ENCODE data around the gene SLC31A1. TPM values are rescaled to one million over a fixed set of nuclear protein-coding genes. Genes with fewer than 3 reads are reported as not detected.

Gene SLC31A1
- total RNA-seq, 1 donor: 45.2 TPM

GRCh38 chr9:113275157-113276131, 54.1 kb downstream of the SLC31A1 start, which contains the start of the genes CDC26 and PRPF4:
CDC26 (minus strand) TSS chr9:113275572; CDS start chr9:113272507, 3,065 bp downstream.
PRPF4 (plus strand) TSS chr9:113275658; CDS start chr9:113275744, 86 bp downstream.
- H3K79me2 ChIP-seq (ENCODE audit: insufficient read depth, low read length): peaks cover 51% of the 10 kb centered on the region
- H2AFZ ChIP-seq (ENCODE audit: low read length): peak within 1 kb of the TSS; percentile 97
- H3K9me3 ChIP-seq (ENCODE audit: low read depth, low read length): no peaks in the 10 kb centered on the region
- no peak for TF ChIP-seq CTCF (IDR thresholded peaks at IDR 0.05; ENCODE audit: extremely low read depth, low read depth, low read length)
- H3K4me3 ChIP-seq (ENCODE audit: insufficient read depth, low read length): peak within 1 kb of the TSS; percentile 99
- H4K20me1 ChIP-seq (ENCODE audit: insufficient read depth, low read length): no peaks in the 10 kb centered on the region
- peak within 1 kb of the TSS; percentile 98 for H3K27ac ChIP-seq (ENCODE audit: low read depth, low read length)
- H3K36me3 ChIP-seq (ENCODE audit: insufficient read depth, low read length): peaks cover 60% of the 10 kb centered on the region
- peak; percentile 94 for DNase-seq (ENCODE audit: insufficient read length, low spot score, missing footprints)
- H3K27me3 ChIP-seq (ENCODE audit: insufficient read depth, low read length): no peaks in the 10 kb centered on the region
- peaks cover 16% of the 10 kb centered on the region for H3K4me1 ChIP-seq (ENCODE audit: insufficient read depth, low read length)
- H3K4me2 ChIP-seq (ENCODE audit: insufficient read depth, low read length): peak within 1 kb of the TSS; percentile 95

GRCh38 chr9:113278840-113279239, 57.5 kb downstream of the SLC31A1 start:
- TF ChIP-seq CTCF (IDR thresholded peaks at IDR 0.05; ENCODE audit: extremely low read depth, low read depth, low read length): no peak
- no peak overlapping the region for H2AFZ ChIP-seq (ENCODE audit: low read length)
- peaks cover 3% of the 10 kb centered on the region for H4K20me1 ChIP-seq (ENCODE audit: insufficient read depth, low read length)
- no peak overlapping the region for H3K4me2 ChIP-seq (ENCODE audit: insufficient read depth, low read length)
- no peak overlapping the region for H3K4me3 ChIP-seq (ENCODE audit: insufficient read depth, low read length)
- DNase-seq (ENCODE audit: insufficient read length, low spot score, missing footprints): no peak
- H3K4me1 ChIP-seq (ENCODE audit: insufficient read depth, low read length): peaks cover 16% of the 10 kb centered on the region
- no peak overlapping the region for H3K27ac ChIP-seq (ENCODE audit: low read depth, low read length)
- H3K9me3 ChIP-seq (ENCODE audit: low read depth, low read length): no peaks in the 10 kb centered on the region
- peaks cover 64% of the 10 kb centered on the region for H3K36me3 ChIP-seq (ENCODE audit: insufficient read depth, low read length)
- peaks cover 40% of the 10 kb centered on the region for H3K79me2 ChIP-seq (ENCODE audit: insufficient read depth, low read length)
- H3K27me3 ChIP-seq (ENCODE audit: insufficient read depth, low read length): no peaks in the 10 kb centered on the region

- H3K36me3 ChIP-seq (ENCODE audit: insufficient read depth, low read length): peaks cover 85% of the 10 kb centered on the region
- H3K27me3 ChIP-seq (ENCODE audit: insufficient read depth, low read length): no peaks in the 10 kb centered on the region
- H3K4me2 ChIP-seq (ENCODE audit: insufficient read depth, low read length): no peak overlapping the region
- H3K79me2 ChIP-seq (ENCODE audit: insufficient read depth, low read length): peaks cover 21% of the 10 kb centered on the region
- H3K4me3 ChIP-seq (ENCODE audit: insufficient read depth, low read length): no peak overlapping the region
- peaks cover 3% of the 10 kb centered on the region for H3K4me1 ChIP-seq (ENCODE audit: insufficient read depth, low read length)
- H3K27ac ChIP-seq (ENCODE audit: low read depth, low read length): no peak overlapping the region
- H3K9me3 ChIP-seq (ENCODE audit: low read depth, low read length): no peaks in the 10 kb centered on the region
- no peak for TF ChIP-seq CTCF (IDR thresholded peaks at IDR 0.05; ENCODE audit: extremely low read depth, low read depth, low read length)
- peaks cover 3% of the 10 kb centered on the region for H4K20me1 ChIP-seq (ENCODE audit: insufficient read depth, low read length)
- H2AFZ ChIP-seq (ENCODE audit: low read length): no peak overlapping the region
- no peak for DNase-seq (ENCODE audit: insufficient read length, low spot score, missing footprints)
Measured at GRCh38 chr9:113281356-113281755, 60.0 kb downstream of the SLC31A1 start.

DNA sequence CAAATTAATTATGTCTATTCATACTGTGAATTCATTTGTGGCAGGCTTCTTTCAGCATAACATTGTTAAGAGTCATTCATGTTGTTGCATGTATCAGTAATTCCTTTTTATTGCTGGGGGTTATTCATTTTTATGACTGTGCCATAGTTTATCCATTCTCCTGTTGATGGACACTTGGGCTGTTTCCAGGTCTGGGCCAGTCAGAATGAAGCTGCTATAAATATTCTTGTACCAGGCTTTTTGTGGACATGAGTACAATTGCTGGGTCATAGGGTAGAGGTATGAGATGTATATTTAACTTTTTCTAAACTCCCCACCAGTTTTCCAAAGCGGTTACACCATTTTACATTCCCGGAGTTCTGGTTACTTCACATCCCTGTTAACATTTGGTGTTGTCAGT, 67.7 kb downstream of the SLC31A1 start:
- H4K20me1 ChIP-seq (ENCODE audit: insufficient read depth, low read length): no peaks in the 10 kb centered on the region
- no peak overlapping the region for H3K4me3 ChIP-seq (ENCODE audit: insufficient read depth, low read length)
- no peaks in the 10 kb centered on the region for H3K4me1 ChIP-seq (ENCODE audit: insufficient read depth, low read length)
- H3K27me3 ChIP-seq (ENCODE audit: insufficient read depth, low read length): no peaks in the 10 kb centered on the region
- no peak overlapping the region for H3K27ac ChIP-seq (ENCODE audit: low read depth, low read length)
- no peaks in the 10 kb centered on the region for H3K9me3 ChIP-seq (ENCODE audit: low read depth, low read length)
- H3K4me2 ChIP-seq (ENCODE audit: insufficient read depth, low read length): no peak overlapping the region
- no peak for TF ChIP-seq CTCF (IDR thresholded peaks at IDR 0.05; ENCODE audit: extremely low read depth, low read depth, low read length)
- H3K79me2 ChIP-seq (ENCODE audit: insufficient read depth, low read length): no peaks in the 10 kb centered on the region
- no peak overlapping the region for H2AFZ ChIP-seq (ENCODE audit: low read length)
- peaks cover 83% of the 10 kb centered on the region for H3K36me3 ChIP-seq (ENCODE audit: insufficient read depth, low read length)
- no peak for DNase-seq (ENCODE audit: insufficient read length, low spot score, missing footprints)

Data from osteoblast (primary cell).